ENCODE results near the gene TSR2.
"Not testable (repeated sequence)": the region's sequence is repeated elsewhere in the genome, so short reads cannot be mapped to it uniquely, and the experiment has no call there.

The TSR2 gene

DNA sequence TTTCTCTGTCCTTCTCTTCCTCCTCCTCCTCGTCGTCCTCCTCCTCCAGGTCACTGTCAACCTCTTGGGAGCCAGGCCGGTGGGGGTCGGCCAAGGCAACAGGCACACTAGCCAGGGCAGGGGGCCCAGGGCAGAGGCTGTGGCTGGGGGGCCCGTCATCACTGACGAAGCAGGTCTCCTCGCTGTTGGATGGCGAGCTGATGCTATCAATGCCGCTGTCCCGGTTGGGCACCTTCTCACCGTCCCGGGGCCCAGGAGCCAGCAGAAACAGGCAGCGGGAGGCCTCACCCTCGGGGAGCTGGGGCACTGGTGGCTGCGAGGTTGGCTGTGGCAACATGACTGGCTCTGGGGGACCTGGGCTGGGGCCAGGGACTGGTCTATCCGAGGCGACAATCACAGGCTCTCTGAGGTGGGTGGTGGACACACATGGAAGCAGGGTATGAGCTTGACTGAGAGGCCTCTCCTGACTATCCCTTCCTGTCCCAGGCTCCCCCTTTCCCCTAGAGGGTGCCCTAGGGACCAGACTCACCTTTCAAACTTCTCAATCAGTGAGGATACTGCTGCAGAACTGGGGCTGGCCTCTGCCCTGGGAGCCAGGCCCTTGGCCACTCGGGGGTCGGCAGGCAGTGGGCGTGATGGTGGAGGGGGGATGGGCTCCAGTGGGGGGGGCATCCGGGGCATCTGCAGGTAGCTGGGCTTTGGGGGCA, 30.0 kb downstream of the TSR2 start:
- H3K4me1 ChIP-seq (ENCODE audit: control insufficient read depth in 5 of 5, insufficient read depth in 5 of 5, low read length in 5 of 5) = no peaks in the 10 kb centered on the region
- no peak overlapping the region for H3K27ac ChIP-seq (ENCODE audit: low read depth, low read length)
- no peak overlapping the region for H3K9ac ChIP-seq (ENCODE audit: low read length in 5 of 5)
- H3K27me3 ChIP-seq (ENCODE audit: control insufficient read depth in 5 of 5, insufficient read depth in 4 of 5, low read length in 5 of 5) = peaks cover 0 to 13% (median 12%) of the 10 kb centered on the region in 5 donors
- H3K36me3 ChIP-seq (ENCODE audit: control insufficient read depth in 5 of 5, insufficient read depth in 5 of 5, low read length in 5 of 5) = peaks cover 0 to 20% (median 12%) of the 10 kb centered on the region in 5 donors
- peaks cover 0 to 3% (median 0%) of the 10 kb centered on the region in 5 donors for H3K9me3 ChIP-seq (ENCODE audit: control insufficient read depth in 5 of 5, low read length in 5 of 5)
- H3K4me3 ChIP-seq (ENCODE audit: low read depth in 1 of 5, low read length in 5 of 5) = no peak overlapping the region

DNA sequence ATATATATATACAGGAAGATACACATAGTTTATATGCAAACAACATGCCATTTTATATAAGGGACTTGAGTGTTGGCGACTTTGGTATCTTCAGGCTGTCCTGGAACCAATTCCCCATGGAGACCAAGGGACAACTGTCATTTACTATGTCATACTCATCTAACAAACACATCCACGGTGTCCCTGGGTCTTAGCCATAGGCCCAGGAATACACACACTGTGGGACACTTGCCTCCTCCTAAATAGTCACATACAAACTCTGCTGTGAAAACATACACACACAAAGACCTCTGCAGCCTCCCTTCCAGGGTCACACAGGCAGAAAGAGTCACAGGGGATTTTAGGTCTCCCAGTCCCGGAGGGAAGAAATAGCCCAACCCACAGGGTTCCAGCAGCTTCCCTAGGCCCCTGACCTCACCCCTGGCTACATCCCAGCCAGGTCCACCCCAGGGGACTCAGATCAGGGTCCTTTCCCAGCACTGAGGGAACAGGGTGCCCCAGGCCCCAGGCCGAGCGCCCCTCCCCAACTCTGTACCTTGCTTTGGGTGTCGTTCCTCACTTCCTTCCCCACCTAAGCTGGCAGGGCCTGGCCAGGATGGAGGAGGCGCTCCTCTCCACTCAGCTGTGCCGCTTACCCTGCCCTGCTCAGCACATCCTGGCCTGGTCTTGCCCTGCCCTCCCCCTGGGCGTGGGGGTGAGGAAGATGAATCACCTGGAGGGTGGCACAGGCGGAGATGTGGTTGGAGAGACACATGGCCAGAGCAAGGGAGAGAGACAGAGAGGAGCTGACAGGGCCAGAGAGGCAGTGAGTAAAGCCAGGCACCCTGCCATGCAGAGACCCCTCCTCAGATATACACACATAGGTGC, 34.0 kb downstream of the TSR2 start:
- Histone ChIP-seq H3K4me1 (ENCODE audit: control insufficient read depth in 5 of 5, insufficient read depth in 5 of 5, low read length in 5 of 5) (peaks cover 0 to 2% (median 1%) of the 10 kb centered on the region in 5 donors), H3K36me3 (ENCODE audit: control insufficient read depth in 5 of 5, insufficient read depth in 5 of 5, low read length in 5 of 5) (peaks cover 0 to 4% (median 0%) of the 10 kb centered on the region in 5 donors), H3K9ac (ENCODE audit: low read length in 5 of 5) (no peak overlapping the region), H3K9me3 (ENCODE audit: control insufficient read depth in 5 of 5, low read length in 5 of 5) (peaks cover 0 to 3% (median 0%) of the 10 kb centered on the region in 5 donors), H3K27me3 (ENCODE audit: control insufficient read depth in 5 of 5, insufficient read depth in 4 of 5, low read length in 5 of 5) (peaks cover 0 to 17% (median 9%) of the 10 kb centered on the region in 5 donors), H3K4me3 (ENCODE audit: low read depth in 1 of 5, low read length in 5 of 5) (no peak overlapping the region), H3K27ac (ENCODE audit: low read depth, low read length) (no peak overlapping the region)

DNA sequence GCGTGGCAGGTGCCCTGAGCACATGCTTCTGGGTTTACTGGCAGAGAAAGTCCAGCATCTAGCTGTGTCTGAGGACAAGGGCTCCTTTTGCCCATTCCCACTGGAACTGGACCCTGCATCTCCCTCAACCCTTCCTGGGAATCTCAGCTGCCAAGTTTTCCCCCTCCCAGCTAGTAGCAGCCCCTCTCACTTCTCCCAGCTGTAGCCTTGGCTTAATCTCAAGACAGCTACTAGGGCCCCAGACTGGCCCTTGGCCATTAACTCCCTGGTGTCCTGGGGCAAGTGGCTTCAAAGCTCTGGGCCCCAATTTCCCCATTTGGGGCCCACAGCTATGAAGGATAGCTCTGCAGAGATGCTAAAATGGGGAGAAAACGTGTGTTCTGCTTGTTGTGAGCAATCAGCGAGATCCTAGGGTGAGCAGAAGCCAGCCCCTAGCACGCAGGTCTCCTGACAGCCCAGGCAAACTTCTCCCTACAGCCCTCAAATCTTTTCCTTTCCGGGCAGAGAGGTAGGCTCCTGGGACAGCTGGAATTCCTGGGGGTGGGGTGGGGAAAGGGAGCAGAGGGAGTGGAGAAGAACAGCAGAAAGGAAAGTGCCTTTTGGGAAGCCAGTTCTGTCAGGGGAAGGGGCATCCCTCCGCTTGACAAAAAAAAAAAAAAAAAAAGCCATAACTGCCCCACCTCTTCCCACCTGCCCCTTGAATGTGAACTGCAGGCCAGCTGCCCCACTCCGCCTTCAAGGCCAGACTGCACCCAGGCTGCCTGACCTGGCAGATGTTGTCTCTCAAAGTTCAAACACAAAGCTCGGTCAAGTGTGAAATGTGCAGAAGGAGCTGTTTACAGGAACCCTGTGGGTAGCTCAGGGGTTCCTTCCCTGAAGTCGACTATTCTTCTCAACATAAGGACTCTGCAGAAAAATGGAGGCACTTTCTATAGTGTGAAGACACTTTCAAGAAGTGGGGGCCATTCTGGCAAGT, 39.2 kb downstream of the TSR2 start:
- no peaks in the 10 kb centered on the region for H3K36me3 ChIP-seq (ENCODE audit: control insufficient read depth in 5 of 5, insufficient read depth in 5 of 5, low read length in 5 of 5)
- H3K9me3 ChIP-seq (ENCODE audit: control insufficient read depth in 5 of 5, low read length in 5 of 5) = no peaks in the 10 kb centered on the region
- peaks cover 0 to 23% (median 7%) of the 10 kb centered on the region in 5 donors for H3K27me3 ChIP-seq (ENCODE audit: control insufficient read depth in 5 of 5, insufficient read depth in 4 of 5, low read length in 5 of 5)
- H3K9ac ChIP-seq (ENCODE audit: low read length in 5 of 5) = peak overlapping the region in 1 of 5 donors; percentile 12
- H3K27ac ChIP-seq (ENCODE audit: low read depth, low read length) = no peak overlapping the region
- no peak overlapping the region for H3K4me3 ChIP-seq (ENCODE audit: low read depth in 1 of 5, low read length in 5 of 5)
- H3K4me1 ChIP-seq (ENCODE audit: control insufficient read depth in 5 of 5, insufficient read depth in 5 of 5, low read length in 5 of 5) = peaks cover 0 to 34% (median 26%) of the 10 kb centered on the region in 5 donors

DNA sequence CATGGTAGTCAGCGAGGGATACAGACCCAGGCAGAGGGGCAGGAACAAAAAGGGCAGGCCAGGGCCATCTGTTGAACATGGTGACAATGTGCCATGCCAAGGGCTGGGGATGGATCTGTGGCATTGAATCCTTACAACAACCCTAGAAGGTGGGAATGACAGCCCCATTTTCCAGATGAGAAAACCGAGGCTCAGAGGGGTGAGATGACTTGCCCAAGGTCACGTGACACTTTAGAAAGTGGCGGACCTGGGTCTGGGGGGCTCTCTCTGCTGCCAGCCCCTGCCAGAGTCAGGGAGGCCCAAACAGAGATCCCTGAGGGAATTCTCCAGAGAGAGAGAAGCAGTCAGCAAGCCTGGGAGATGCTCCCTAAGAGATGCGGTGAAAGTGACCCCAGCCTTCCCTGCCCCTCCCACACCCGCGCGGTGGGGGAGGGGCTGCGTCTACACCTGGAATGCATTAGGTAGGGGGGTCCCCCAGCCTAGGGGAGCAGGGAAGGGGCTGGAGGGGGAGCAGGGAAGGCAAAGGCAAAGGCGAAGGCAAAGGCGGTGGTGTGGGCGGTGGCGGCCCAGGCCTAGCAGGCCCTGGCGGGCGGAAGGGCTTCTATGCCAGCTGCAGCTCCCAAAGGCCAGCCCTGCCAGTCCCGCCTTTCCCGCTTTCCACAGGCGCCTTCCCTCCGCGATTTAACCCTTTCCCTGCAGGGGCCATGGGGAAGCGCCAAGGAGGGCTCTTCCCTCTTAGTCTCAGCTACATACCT, 42.8 kb downstream of the TSR2 start:
- peak overlapping the region; percentile 18 to 51 (median 45) for H3K4me3 ChIP-seq (ENCODE audit: low read depth in 1 of 5, low read length in 5 of 5)

DNA sequence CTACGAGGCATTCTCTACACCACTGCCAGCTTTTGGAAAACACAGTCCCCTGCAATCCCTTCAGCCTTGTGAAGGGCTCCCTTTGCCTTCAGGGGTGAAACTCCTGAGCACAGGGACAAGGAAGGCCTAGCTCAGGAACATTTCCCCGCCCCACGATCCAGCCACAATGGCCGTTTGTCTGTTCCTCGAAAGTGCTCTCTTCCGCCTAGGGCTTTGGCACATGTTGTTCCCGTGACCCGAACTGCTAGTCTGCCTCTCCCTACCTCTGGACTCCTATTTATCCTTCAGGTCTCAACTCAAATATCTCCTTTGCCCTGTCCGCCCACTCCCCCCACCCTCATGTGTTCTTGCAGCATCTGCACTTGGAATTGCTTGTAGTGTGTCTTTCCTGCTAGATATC, 43.7 kb downstream of the TSR2 start:
- Histone ChIP-seq H3K9me3 (ENCODE audit: control insufficient read depth in 5 of 5, low read length in 5 of 5) (peaks cover 0 to 2% (median 0%) of the 10 kb centered on the region in 5 donors), H3K4me1 (ENCODE audit: control insufficient read depth in 5 of 5, insufficient read depth in 5 of 5, low read length in 5 of 5) (peaks cover 0 to 40% (median 26%) of the 10 kb centered on the region in 5 donors), H3K27me3 (ENCODE audit: control insufficient read depth in 5 of 5, insufficient read depth in 4 of 5, low read length in 5 of 5) (peaks cover 0 to 18% (median 11%) of the 10 kb centered on the region in 5 donors), H3K27ac (ENCODE audit: low read depth, low read length) (no peak overlapping the region), H3K36me3 (ENCODE audit: control insufficient read depth in 5 of 5, insufficient read depth in 5 of 5, low read length in 5 of 5) (no peaks in the 10 kb centered on the region), H3K9ac (ENCODE audit: low read length in 5 of 5) (peak overlapping the region in 1 of 5 donors; percentile 30), H3K4me3 (ENCODE audit: low read depth in 1 of 5, low read length in 5 of 5) (no peak overlapping the region)

More for the DNA sequence above, 42.8 kb downstream of the TSR2 start:
- peaks cover 0 to 22% (median 11%) of the 10 kb centered on the region in 5 donors for H3K27me3 ChIP-seq (ENCODE audit: control insufficient read depth in 5 of 5, insufficient read depth in 4 of 5, low read length in 5 of 5)
- H3K9ac ChIP-seq (ENCODE audit: low read length in 5 of 5) = peak overlapping the region in 2 of 5 donors; percentile 35 to 50
- no peaks in the 10 kb centered on the region for H3K36me3 ChIP-seq (ENCODE audit: control insufficient read depth in 5 of 5, insufficient read depth in 5 of 5, low read length in 5 of 5)
- no peaks in the 10 kb centered on the region for H3K9me3 ChIP-seq (ENCODE audit: control insufficient read depth in 5 of 5, low read length in 5 of 5)
- peak overlapping the region; percentile 23 for H3K27ac ChIP-seq (ENCODE audit: low read depth, low read length)
- peaks cover 0 to 40% (median 26%) of the 10 kb centered on the region in 5 donors for H3K4me1 ChIP-seq (ENCODE audit: control insufficient read depth in 5 of 5, insufficient read depth in 5 of 5, low read length in 5 of 5)

DNA sequence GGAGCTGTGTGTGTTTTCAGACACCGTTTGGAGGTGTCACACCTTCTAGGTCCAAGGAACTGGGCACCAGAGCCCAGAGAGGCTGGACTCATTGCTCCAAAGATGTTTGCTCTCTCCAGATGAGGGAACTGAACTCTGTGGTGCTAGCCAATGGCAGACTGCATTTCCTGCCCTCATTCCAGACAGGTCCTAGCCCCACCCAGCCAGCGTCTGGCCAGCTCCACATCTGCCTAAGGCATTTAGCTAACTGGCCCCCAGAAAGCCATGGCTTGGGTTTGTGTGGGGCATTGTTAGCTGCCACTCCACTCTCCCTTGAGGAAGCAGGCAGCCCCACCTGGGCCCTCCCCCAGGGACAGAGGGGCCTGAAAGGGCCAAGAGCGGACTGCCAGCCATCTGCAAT, 44.5 kb downstream of the TSR2 start:
- H3K4me1 ChIP-seq (ENCODE audit: control insufficient read depth in 5 of 5, insufficient read depth in 5 of 5, low read length in 5 of 5) = peaks cover 0 to 34% (median 20%) of the 10 kb centered on the region in 5 donors
- peaks cover 0 to 16% (median 11%) of the 10 kb centered on the region in 5 donors for H3K27me3 ChIP-seq (ENCODE audit: control insufficient read depth in 5 of 5, insufficient read depth in 4 of 5, low read length in 5 of 5)
- no peak overlapping the region for H3K9ac ChIP-seq (ENCODE audit: low read length in 5 of 5)
- H3K9me3 ChIP-seq (ENCODE audit: control insufficient read depth in 5 of 5, low read length in 5 of 5) = peaks cover 0 to 2% (median 0%) of the 10 kb centered on the region in 5 donors
- no peak overlapping the region for H3K27ac ChIP-seq (ENCODE audit: low read depth, low read length)
- no peak overlapping the region for H3K4me3 ChIP-seq (ENCODE audit: low read depth in 1 of 5, low read length in 5 of 5)
- H3K36me3 ChIP-seq (ENCODE audit: control insufficient read depth in 5 of 5, insufficient read depth in 5 of 5, low read length in 5 of 5) = no peaks in the 10 kb centered on the region

DNA sequence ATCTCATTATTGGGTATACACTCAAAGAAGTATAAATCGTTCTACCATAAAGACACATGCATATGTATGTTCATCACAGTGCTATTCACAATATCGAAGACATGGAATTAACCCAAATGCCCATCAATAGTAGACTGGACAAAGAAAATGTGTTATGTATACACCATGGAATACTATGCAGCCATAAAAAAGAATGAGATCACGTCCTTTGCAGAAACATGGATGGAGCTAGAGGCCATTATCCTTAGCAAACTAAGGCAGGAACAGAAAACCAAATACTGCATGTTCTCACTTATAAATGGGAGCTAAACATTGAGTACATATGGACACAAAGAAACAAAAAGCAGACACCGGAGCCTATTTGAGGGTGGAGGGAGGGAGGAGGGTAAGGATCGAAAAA, 49.6 kb downstream of the TSR2 start:
- H3K27ac ChIP-seq (ENCODE audit: low read depth, low read length); H3K4me3 ChIP-seq (ENCODE audit: low read depth in 1 of 5, low read length in 5 of 5); H3K9me3 ChIP-seq (ENCODE audit: control insufficient read depth in 5 of 5, low read length in 5 of 5); H3K9ac ChIP-seq (ENCODE audit: low read length in 5 of 5); H3K4me1 ChIP-seq (ENCODE audit: control insufficient read depth in 5 of 5, insufficient read depth in 5 of 5, low read length in 5 of 5); H3K36me3 ChIP-seq (ENCODE audit: control insufficient read depth in 5 of 5, insufficient read depth in 5 of 5, low read length in 5 of 5): not testable (repeated sequence)
- peaks cover 1 to 11% (median 7%) of the 10 kb centered on the region in 5 donors for H3K27me3 ChIP-seq (ENCODE audit: control insufficient read depth in 5 of 5, insufficient read depth in 4 of 5, low read length in 5 of 5)

DNA sequence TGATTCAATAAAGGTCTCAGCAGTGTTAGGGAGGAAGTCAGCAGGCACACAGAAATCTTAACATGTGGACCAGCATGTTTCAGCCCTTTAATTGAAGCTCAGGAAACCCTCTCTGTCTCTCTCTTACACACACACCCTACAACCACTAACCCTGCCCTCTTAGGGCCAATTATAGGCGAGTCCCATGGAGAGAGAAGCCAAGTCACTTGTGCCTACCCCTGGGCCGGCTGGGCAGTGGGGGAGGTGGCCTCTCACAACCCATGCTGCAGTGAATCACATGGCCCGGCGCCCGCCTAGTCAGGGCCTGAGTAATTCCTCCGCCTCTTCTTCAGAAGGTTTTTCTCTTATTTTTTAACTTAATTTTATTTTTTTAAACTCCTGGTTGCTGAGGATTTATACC, 52.1 kb downstream of the TSR2 start:
- peaks cover 2 to 13% (median 7%) of the 10 kb centered on the region in 5 donors for H3K27me3 ChIP-seq (ENCODE audit: control insufficient read depth in 5 of 5, insufficient read depth in 4 of 5, low read length in 5 of 5)
- peaks cover 0 to 7% (median 0%) of the 10 kb centered on the region in 5 donors for H3K9me3 ChIP-seq (ENCODE audit: control insufficient read depth in 5 of 5, low read length in 5 of 5)
- no peak overlapping the region for H3K27ac ChIP-seq (ENCODE audit: low read depth, low read length)
- no peak overlapping the region for H3K4me3 ChIP-seq (ENCODE audit: low read depth in 1 of 5, low read length in 5 of 5)
- no peaks in the 10 kb centered on the region for H3K36me3 ChIP-seq (ENCODE audit: control insufficient read depth in 5 of 5, insufficient read depth in 5 of 5, low read length in 5 of 5)
- peaks cover 0 to 16% (median 8%) of the 10 kb centered on the region in 5 donors for H3K4me1 ChIP-seq (ENCODE audit: control insufficient read depth in 5 of 5, insufficient read depth in 5 of 5, low read length in 5 of 5)
- H3K9ac ChIP-seq (ENCODE audit: low read length in 5 of 5) = no peak overlapping the region
